HG03521 (cell line): ENCODE results near the gene F11.
"Not testable (repeated sequence)": the region's sequence is repeated elsewhere in the genome, so short reads cannot be mapped to it uniquely, and the experiment has no call there.

ENCODE experiments used
- ATAC-seq: cut with Tn5 transposase; IDR thresholded peaks from one replicate; pipeline ENCODE4 v1.9.1; 2021; ENCODE audit warnings: mild to moderate bottlenecking, moderate library complexity; ENCODE audit not compliant: unreplicated experiment

F11 gene

DNA sequence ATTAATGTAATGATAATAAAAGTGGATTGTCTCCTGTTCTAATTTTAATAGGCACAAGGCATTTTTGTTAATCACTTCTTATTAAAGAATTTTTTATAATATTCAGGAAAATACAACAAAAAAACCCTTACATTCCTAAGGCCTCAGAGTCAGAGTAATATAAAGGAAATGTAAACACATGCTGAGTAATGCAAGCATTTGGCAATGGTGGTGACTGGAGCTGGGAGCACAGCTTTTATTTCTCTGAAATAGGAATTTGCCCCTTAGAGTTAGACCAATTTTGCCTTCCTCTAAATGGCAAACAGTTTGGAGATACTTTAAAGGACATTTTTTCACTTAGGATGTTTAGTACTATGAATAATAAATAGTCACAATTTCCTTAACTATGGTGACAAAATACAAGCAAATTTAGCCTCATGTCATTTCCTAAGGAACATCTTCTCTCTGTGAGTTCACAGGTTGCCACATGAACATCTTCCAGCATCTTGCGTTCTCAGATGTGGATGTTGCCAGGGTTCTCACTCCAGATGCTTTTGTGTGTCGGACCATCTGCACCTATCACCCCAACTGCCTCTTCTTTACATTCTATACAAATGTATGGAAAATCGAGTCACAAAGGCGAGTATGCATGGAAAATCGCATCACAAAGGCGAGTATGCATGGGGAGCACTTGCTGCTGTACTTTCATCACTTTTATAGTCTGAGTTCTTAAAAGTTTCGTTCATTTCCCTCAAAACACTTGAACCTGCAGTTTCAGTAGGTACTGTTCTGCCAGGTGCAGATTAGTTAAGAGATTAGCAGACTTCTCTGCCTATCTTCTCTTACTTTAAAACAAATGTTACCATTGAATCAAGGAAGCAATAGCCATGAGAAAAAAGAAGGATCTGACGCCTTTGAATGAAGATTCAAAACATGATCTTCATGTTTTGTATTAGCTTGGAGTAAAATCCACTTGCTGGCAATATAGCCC is 15.9 kb upstream of the F11 start:
- ATAC-seq: no peak

DNA sequence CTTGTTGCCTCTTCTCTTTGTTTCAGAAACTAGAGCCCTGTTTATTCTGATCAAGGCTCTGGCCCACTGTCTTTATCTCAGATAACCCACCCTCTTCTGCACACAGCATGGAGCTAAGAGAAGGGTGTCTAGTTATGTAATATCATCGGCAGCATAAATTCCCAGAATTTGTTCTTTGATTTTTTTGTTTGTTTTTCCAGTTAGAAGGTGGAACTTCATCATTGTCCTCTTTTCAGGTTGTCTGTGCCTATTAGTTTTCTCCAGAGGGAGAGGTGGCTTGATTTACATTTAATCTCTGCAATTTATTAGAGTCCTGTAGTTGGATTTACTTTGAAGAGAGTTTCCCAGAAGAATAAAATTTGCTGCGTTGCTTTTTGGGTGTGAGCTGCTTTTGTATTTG is 15.2 kb upstream of the F11 start:
- no peak for ATAC-seq

DNA sequence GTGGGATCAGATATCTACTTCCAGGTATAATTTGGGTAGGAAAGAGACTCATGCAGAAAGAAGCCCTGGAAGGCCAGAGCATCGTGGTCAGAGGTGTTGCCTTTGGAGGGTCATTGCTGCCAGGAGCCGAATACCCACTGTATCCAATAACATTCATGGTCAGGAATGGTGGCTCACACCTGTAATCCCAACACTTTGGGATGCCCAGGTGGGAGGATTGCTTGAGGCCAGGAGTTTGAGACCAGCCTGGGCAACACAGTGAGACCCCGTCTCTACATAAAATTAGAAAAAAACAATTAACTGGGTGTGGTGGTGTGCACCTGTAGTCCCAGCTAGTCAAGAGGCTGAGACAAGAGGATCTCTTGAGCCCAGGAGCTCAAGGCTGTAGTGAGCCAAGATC is 10.9 kb upstream of the F11 start:
- no peak for ATAC-seq

DNA sequence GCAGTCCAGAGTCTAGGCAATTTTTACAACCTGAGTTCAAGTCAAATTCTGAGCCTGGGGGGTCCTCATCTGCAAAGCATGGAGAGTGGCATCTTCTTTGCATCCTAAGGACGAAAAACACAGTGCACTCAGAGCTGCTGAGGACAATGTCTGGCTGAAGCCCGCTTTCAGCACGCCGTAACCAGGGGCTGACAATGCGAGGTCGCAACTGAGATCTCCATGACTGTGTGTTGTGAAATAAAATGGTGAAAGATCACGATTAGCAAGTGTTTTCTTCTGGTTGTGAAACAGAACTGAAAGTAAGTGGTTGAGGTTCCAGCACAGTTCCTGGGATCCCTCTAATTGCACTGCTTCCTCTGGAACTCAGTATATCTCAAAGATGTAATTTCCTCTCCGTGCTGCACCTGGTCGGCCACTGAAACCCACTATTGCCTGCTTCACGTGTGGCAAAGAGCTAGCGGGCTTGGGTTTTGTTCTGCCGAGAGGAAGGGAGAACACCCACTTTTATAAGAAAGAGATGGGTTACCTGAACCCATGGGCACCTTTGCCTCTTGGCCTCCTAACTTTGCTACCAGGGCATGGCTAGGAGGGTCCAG is 7.7 kb upstream of the F11 start:
- no peak for ATAC-seq

DNA sequence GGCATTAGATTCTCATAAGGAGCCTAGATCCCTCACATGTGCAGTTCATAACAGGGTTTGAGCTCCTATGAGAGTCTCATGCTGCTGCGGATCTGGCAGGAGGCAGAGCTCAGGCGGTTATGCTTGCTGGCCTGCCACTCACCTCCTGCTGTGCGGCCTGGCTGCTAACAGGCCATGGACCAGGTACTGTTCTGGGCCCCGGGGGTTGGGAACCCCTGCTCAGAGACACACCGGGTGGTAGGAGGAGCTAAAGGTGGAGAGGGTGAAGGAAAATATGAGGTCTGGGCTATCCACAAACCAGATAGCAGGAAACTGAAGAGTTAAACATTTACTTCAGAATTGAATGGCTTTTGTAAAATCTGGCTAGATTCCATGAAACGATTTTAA is 5.9 kb upstream of the F11 start:
- no peak for ATAC-seq

DNA sequence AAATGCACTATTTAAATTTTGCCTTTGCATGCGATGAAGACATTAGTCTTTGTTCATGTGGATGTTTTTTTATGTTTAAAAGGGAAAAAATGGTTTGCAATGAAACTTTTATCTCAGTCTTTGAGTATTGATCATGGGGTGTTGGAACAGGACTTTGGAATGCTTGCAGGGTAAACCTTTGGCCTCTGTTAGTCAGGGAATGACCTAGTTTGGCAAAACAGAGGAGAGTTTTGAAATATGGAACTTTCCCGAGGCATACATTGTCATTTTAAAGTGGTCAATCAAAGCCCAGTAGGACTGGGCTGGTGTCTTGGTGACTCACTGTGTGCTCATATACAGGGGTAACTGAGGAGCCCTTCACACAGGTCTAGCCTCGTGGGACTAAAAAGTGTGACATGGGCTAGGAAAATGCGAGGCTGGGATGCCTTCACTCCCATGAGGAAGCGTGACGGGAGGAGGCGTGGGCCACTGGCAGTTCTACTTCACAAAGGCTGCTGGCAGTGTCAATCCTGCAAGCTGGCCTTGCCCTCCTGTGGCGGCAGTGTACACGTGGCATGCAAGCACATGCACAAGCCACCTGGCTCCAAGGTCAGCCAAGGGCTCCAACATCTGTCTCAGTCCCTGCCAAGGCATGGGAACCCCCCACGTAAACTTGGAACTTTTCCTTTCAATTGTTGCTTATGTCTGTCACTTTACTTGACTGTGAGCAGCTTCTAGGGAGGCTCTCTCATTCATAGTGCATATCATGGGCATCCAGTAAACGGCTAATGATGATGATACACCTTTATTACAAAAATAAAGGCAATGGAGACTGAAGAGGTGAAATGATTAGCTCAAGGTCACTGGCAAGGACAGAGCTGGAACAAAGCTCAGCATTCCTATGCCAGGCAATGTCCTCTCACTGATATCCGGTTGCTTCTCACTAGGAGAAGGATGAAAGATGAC is 5.2 kb upstream of the F11 start:
- ATAC-seq: no peak

DNA sequence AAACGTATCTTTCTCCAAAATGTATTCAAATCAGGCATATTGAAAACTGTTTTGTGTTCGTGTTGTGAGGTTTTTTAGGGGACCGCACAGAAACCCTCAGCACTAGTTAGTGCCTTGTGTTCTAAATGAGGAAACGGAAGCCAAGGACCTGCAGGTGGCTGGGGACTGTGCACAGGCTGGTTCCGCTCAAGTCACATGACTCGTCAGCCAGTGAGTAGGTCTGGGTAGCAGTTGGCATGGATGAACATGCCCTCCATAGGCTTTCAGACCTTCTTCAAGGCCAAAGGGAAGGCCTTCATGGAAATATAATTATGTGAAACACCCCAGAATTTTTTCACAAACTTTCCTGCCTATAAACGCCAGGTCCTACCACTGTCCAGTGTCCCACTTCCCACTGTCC is 1.3 kb upstream of the F11 start:
- no peak for ATAC-seq

DNA sequence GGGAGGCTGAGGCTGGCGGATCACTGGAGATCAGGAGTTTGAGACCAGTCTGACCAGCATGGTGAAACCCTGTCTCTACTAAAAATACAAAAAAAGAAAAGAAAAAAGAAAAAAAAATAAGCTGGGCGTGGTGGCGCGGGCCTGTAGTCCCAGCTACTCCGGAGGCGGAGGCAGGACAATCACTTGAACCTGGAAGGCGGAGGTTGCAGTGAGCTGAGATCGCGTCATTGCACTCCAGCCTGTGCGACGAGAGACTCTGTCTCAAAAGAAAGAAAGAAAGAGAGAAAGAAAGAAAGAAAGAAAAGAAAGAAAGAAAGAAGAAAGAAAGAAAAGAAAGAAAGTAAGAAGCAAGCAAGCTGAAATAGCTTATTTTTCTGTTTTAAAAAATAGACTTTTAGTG is 739 bp upstream of the F11 start:
- ATAC-seq: not testable (repeated sequence)

DNA sequence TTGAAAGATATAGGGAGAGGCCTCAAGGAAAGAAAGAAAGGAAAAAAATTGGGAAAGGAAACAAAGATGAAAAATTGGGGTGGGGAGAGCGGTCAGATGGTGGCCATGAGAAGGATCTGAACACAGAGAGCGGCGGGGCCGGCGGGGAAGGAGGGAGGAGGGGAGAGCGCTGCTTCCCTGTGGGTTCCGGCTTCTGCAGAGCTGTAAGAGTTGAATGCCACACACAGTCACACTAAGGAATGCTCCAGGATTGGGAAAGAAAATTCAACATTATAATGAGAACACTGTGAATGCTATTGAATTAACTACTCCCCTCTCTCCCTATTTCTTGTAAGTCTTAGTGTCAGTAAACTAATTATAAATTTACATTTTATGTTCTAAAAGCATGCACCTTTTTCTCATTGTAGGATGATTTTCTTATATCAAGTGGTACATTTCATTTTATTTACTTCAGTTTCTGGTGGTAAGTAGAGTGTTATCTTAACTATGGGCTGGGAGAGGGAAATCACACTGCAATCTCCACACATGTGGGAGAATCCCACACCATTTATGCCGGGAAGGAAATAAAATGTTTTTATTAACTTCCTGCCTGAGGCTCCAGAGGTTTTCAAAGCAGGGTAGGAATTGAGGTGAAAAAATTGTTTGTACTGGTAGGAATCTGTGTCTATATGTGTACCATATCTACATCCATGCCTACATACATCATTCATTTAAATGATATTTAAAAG is 904 bp downstream of the F11 start:
- no peak for ATAC-seq

DNA sequence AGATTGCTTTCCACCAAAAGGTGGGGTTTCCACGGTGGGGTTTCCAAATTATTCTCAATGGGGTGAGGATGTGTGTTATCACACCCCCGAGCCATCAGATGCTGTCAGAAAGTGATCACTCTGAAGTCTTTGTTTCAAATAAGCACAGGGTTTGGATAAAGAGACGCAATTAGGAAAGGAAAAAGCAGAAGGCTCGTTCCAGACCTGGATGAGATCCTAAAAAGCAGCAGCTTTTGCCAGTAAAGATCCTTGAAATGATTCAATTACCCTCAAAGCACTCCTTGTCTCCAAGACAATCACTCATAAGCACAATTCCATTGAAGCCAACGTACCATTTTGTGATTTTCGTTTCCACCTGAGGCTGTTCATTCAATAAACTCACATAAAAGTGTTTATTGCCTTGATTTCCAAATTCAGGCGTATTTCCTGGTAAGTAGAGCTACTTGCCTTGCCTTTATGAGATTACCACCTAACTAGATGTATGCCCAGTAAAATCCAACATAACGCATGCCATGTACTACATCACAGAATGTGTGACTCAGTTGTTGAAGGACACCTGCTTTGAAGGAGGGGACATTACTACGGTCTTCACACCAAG is 5.2 kb downstream of the F11 start:
- ATAC-seq: no peak

DNA sequence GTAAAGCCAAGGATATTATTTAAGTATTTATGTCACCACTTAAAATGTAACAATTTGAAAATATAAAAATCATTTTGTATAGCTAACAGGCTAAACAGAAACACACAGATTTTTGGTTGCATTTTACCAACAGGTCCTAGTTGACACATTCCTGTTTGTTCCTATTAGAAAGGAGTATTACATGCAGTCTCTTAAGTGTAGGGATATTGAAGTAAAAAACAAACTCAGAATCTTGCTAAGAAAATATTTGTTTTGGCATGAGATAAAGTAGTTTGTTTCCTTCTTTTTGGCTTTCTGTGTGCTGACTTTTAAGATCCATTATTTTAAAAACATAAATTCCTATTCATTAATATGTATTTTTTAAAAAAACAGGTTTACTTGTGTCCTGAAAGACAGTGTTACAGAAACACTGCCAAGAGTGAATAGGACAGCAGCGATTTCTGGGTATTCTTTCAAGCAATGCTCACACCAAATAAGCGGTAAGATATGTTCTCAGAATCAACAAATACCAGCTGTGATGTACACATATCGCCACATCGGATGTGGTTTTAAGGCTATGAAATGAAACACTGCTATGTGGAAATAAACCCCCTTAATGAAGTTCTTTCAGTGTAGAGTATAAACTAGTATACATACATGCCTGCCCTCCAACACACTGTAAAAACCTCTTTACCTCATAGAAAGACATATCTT is 6.9 kb downstream of the F11 start:
- ATAC-seq: no peak

DNA sequence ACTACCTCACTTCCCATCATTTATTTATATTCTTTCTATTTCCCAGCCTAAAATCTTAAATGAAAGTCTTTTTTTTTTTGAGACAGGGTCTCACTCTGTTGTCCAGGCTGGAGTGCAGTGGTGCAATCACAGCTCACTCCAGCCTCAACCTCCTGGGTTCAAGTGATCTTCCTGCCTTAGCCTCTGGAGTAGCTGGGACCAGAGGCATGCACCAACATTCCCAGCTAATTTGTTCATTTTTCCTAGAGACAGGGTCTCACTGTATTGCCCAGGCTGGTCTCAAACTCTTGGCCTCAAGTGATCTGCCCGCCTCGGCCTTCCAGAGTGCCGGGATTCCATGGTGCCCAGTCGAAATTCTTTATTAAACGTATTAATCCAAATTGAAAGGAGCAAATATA is 7.4 kb downstream of the F11 start:
- not testable (repeated sequence) for ATAC-seq

DNA sequence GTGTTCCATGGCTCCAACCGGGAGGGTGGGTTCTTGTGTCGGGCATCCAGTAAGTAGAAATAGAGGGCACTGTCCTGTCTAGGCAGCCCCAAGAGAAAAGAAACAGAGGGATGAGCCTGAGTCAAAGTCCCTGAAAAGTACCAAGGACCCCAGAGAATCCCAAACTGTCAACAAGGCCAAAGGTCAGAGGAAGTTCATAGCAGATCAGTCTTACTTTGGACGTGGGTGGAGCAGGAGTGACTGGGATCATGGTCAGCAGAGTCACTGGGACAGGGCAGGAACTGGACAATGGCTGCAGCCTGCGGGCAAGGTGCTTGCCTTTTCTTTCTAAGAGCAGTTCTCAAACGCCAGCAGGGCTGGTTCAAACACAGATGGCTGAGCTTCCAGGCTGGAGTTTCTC is 17.3 kb downstream of the F11 start:
- ATAC-seq: no peak

DNA sequence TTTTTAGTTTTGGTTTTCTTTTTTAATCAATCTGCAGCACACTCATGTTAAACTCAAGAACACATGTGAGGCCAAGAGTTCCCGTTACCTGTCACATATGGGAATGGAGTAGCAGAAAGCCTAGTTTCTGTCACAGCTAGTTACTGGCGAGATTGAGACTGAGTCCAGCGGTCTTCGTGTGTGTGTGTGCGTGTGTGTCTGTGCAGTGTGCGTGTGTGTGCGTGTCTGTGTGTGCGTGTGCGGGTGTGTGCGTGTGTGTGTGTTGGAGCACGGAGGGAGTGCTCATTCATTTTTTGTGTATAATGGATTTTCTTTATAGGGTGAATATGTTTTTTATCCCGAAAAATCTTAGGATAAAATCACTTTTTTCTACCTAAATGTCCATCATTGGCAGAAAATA is 19.2 kb downstream of the F11 start:
- no peak for ATAC-seq

DNA sequence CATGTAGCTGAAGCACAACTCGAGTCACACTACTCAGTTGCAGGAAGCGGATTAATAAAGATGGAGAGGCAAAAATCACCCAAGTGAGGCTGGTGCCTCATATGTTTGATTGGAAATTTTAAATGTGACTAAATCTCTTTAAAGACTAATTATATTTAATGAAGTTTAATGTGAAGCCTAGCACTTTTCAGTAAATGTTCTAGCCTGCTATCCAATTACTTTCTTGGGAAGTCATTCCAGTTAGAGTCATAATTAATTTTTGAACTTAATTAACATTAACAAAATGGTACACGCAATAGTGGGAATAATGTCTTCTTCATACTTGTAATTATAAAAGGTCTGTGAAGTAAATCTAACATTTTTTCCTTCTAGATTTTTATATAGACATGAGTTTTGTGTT is 20.6 kb downstream of the F11 start:
- no peak for ATAC-seq

DNA sequence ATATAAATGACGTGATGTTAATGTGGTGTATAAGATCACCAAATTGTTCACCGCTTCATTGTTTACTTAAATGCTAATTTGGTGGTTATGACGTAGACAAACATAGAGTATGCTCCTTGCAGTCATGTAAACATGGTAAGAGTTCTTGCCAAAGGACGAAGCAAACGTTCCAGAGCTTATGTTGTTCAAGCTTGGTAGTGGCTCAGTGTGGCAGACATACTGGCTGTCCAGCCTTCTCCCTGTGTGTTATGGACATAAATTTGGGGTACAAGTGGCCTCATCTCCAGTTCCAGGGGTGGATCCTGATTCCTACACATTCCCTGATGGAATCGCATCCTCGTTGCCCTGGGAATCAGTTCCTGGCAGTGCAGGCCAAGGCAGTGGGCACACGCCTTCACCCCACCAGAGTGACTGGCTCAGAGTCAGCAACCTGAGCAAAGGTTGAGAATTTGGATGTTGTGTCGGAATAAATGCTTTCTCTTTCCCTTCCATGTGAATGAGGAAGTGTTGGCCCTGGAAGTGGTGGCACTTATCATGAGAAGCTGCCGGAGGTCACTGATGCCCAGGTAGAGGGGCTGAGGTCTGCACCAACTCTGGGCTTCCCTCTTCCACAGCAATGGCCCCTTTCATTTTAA is 25.4 kb downstream of the F11 start:
- ATAC-seq: no peak

DNA sequence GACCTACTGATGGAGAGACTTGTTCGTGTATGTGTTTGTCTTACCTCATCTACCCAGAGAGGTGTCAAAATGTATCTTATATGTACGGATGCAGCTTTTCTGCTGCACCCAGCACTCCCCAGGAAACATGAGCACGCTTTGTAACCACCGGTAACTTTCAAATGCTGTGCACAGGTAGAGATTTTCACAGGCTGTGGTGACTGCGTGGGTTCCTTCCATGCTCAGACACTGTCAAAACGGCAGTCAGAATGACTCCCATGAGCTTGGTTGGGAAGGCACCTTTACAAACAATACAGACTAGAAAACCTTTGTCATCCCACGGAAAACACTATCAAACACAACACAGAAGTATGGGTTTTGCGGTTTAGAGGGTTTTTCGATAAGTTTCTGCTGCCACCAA is 28.2 kb downstream of the F11 start:
- no peak for ATAC-seq

DNA sequence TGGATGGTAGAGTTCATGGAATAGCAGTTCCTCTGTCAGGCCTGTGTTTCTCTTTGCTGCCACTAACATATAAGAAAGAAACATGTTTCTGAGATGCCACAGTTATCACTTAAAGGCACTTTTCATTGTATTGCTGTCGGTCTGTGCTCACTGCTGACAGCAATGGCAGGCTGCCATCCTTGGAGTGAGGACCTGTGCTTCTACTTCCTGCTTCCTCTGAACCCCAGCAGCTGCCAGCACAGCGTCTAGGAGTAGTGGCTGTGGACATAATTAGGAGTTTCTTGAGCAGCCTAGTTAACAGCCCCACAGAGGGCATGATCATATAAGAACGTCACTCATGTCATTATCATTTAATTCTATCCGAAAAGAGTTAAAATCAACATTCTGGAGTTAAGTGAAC is 30.5 kb downstream of the F11 start:
- ATAC-seq: no peak

DNA sequence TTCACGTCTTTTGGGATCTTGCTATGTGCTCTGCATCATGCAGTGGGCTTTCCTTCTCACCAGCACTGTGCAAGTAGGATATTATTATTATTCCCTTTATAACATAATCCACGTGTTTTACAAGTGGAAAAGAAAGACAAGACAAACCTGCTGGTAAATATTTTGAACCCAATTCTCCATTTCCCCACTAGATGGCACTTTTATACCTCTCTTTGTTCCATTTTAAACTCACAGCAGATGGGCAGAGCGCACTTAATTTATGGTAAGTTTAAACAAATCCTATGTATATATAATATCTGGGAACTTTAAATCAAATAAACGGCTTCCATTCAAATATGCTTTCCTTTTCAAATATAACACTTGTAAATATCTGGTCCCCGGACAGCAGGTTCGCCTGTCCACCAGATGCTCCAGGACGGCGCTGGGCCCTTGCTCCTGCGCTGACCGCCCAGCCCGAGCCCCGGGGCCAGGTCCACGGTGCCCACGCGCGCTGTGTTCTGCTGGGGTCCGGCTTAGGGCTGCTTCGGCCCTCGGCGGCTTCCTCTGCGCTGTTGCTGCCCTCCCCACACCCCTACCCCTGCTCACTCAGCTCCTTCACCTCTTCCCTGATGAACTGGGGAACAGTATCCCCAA is 31.1 kb downstream of the F11 start:
- no peak for ATAC-seq
